Cerebellar cortex (tissue), 1 donor: ENCODE data around the gene MOB3C.
"Not testable (repeated sequence)": the region's sequence is repeated elsewhere in the genome, so short reads cannot be mapped to it uniquely, and the experiment has no call there.

ENCODE experiments used
- DNase-seq: peaks from one replicate; pipeline ENCODE4 v3.0.0-alpha.2; 2015; ENCODE audit warnings: low spot score

Gene MOB3C

GRCh38 chr1:46616277-46617107, at the start of gene MOB3C:
MOB3C (minus strand) TSS chr1:46616811; CDS start chr1:46613321, 3,490 bp downstream.
- DNase-seq: peak; percentile 93

DNA sequence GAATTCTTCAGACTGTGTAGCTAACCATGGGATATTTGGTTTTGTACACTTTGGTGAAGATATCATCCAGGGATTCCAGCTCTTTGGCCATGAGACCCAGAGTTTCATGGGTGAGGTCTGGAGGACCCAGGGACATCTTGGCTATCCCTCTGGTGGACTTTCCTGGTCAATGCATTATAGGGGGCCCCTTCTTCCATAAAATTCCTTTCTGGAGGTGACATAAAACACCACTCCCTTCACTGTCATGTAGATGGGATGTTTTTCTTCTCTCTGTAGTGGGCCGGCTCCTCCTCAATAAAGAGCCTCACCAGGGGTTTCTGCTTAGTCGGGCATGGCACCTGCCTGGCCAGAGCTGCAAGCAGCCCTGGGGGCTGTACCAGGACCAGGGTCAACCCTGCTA, 49.4 kb upstream of the MOB3C start:
- DNase-seq: no peak

GRCh38 chr1:46662919-46663318, 46.3 kb upstream of the MOB3C start:
- not testable (repeated sequence) for DNase-seq

DNA sequence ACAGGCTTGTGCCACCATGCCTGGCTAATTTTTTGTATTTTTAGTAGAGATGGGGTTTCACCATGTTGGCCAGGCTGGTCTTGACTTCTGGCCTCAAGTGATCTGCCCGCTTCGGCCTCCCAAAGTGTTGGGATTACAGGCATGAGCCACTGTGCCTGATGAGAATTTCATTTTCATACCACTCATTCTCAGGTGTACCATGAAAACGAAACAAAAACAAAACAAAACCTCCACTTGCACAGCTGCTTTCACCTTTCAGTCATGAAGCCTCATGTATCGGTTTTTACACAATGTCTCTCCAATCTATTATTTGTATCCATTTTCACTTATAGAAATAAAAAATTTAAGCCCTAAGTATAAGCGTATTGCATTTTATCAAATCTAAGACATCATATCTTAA, 43.5 kb upstream of the MOB3C start:
- not testable (repeated sequence) for DNase-seq

DNA sequence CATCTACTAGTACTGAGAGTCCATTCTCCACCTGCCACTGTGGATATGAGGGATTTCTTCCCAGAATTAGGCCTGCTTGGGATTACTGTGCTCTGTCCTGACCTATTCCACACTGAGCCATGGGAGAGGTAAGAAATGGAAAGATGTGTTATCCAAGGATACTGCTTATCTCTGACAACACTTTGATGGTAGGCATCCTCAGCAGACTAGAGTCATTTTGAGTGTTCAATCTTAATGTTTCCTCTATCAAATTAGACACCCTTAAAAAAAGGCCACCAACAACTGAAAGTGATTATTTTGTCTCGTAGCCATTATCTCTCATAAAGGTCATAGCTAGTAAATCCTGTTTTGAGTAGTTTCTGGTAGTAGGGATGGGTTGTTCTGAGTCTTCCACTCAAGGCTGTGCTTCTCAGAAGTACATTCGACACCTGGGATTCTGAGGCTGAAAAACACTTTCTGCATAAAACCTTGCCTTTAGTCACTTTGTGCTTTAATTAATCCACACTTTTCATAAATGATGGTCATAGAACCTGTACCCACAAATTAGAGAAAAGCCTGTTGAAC, 42.8 kb upstream of the MOB3C start:
- DNase-seq: no peak

DNA sequence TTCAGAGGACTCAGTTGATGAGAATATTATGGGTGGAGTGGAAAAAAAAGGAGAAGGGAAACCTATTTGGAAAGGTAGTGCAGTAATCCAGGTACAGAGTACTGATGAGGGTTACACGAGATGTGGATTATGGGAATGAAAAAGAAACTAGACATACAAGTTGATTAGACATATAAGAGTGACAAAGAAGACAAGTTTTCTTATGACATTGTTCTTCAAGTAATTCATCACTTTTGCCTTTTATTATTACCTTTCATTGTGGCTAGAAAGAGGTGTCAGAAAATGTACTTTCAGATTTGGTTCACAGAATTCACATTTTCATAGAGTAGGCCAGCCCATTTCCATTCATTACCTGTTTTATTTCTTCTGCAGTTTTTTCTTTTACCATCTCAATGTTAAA, 41.2 kb upstream of the MOB3C start:
- DNase-seq: no peak

DNA sequence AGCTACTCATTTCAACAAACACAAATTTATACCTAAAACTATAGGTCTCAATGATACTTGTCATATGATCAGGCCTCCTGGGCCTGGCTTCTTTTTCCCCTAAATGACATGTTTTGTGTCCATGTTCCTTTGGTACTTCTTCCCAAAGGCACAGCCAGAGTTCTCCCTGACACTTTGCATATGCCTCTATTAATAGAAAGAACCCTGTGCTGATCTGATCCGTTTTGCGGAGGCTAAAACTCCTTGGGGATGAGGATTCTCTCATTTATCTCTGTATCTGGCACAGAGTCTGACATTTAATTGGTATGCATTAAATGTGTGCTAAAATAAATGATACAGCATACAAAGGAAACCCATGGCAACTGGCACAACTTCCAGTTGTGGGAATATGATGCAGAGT, 40.0 kb upstream of the MOB3C start:
- no peak for DNase-seq

DNA sequence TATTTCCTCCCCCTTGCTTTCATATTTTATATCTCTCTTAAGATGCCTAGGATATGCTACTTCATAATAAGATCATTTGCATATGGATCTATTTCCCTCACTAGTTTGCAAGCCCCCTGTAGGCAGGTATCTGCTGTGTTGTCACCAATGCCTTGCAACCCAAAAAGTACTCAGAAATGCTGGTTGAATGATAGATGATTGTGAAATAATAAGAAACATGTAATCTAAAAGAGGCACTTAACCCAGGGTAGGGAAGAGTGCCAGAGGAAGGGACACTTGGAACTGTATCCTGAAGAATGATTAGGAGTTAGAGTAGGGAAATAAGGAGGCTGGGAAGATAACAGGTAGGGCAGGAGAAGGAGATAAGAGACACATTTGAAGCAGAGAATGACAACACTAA, 39.2 kb upstream of the MOB3C start:
- DNase-seq: no peak

DNA sequence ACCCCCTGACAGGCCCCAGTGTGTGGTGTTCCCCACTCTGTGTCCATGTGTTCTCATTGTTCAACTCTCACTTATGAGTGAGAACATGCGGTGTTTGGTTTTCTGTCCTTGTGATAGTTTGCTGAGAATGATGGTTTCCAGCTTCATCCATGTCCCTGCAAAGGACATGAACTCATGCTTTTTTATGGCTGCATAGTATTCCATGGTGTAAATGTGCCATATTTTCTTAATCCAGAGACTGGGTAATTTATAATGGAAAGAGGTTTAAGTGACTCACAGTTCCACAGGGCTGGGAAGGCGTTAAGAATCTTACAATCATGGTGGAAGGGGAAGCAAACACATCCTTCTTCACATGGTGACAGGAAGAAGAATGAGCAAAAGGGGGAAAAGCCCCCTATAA, 38.1 kb upstream of the MOB3C start:
- DNase-seq: not testable (repeated sequence)

GRCh38 chr1:46654012-46654411, 37.4 kb upstream of the MOB3C start:
- DNase-seq: no peak

GRCh38 chr1:46653405-46653958, 36.9 kb upstream of the MOB3C start:
- DNase-seq: no peak

- no peak for DNase-seq
Measured at GRCh38 chr1:46652321-46653100, 35.9 kb upstream of the MOB3C start.

GRCh38 chr1:46651152-46651551, 34.5 kb upstream of the MOB3C start:
- not testable (repeated sequence) for DNase-seq

DNA sequence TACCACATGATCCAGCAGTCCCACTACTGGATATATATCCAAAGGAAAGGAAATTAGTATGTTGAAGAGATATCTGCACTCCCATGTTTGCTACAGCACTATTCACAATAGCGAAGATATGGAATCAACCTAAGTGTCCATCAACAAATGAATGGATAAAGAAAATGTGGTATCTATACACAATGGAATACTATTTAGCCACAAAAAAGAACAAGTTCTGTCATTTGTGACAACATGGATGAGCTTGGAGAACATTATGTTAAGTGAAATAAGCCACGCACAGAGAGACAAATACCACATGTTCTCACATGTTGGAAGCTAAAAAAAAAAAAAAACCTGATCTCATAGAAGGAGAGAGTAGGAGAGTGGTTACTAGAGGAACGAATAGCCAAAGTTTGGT, 33.9 kb upstream of the MOB3C start:
- DNase-seq: no peak

- DNase-seq: no peak
Measured at GRCh38 chr1:46649764-46650163, 33.2 kb upstream of the MOB3C start.

DNA sequence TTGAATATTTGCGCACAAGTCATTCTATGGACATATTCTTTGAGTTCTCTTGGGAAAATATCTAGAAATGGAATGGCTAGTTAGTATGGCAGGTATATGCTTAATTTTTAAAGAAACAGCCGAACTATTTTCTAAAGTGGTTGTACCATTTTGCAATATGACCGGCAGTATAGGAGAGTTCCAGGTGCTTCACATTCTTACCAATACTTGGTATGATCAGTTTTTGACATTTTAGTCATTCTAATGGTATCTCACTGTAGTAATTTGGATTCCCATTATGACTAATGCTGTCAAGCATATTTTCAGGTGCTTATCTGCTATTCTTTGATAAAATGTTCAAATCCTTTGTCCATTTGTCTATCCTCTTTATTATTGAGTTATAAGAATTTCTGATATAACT, 31.0 kb upstream of the MOB3C start:
- no peak for DNase-seq

- DNase-seq: no peak
Measured at GRCh38 chr1:46646844-46647243, 30.2 kb upstream of the MOB3C start.

DNA sequence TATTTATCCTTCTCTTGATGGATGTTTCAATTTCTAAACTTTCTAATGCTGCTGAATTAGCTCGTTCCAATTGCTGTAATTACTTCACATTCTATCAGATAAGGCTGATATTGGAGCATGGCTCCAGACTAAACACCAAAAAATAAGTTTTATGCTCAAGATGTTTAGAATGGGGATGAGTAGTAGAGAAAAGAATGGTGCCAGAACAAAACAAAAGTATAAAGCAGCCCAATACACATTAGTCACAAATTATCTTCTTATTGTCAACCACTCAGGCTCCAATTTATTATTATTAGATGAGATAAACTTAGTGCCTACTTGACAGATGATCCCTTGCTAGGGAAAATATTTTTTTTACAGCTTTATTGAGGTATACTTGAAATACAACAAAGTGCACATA, 29.7 kb upstream of the MOB3C start:
- no peak for DNase-seq

DNA sequence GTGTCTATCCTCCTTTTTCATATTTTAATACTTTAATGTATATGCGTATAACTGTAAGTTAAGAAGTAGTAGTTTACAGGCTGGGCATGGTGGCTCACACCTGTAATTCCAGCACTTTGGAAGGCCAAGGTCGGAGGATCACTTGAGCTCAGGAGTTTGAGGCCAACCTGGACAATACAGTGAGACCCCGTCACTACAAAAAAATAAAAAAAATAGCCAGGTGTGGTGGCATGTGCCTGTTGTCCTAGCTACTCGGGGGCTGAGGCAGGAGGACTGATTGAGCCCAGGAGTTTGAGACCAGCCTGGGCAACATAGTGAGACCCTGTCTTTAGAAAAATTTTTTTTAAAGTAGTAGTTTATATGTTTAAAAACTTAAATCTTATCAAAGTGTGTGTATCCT, 29.2 kb upstream of the MOB3C start:
- DNase-seq: no peak

- DNase-seq: peak; percentile 81
Measured at GRCh38 chr1:46643368-46643775, 26.8 kb upstream of the MOB3C start.

- peak; percentile 64 for DNase-seq
Measured at GRCh38 chr1:46642115-46642680, 25.6 kb upstream of the MOB3C start.

DNA sequence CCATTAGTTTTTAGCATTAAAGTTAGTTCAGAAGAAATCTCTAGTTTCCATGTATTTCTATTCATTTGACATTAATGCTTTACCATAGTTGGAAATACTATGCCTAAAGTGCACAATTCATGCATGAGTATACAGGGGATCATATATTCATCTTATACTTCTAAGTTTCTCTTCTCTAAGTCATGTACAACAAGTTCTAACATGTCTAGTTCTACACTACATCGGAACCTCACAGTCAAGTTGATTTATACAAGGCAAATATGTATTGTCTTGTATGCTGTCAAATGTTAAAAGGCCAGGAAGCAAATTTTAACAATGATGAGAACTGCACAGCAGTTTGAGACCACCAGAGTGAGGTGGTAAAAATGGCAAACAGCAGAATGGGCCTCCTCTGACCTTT, 22.9 kb upstream of the MOB3C start:
- DNase-seq: no peak
